Panc1 (cell line): ENCODE data around the gene ATXN7. TPM values are rescaled to one million over a fixed set of nuclear protein-coding genes. Genes with fewer than 3 reads are reported as not detected.

Source experiments
- ATAC-seq: fragments of 200-7000 bp; cut with Tn5 transposase; 2 replicates; pipeline ENCODE4 v1.9.1; 2020; ENCODE audit warnings: mild to moderate bottlenecking, moderate library complexity
- BruUV-seq: library from RNA; stranded (reverse); fragments of 400-500 nt; replicated peaks from 2 replicates; lab custom pipeline; 2021; lab: Mats Ljungman, UMichigan
- CTCF ChIA-PET: fragments of 300-600 bp; sonication (Branson Sonifier 250); formaldehyde crosslinking; loops from one replicate; lab custom pipeline; 2022; ENCODE audit warnings: antibody characterized with exemption; lab: Charles Lee
- POLR2A ChIA-PET: fragments of 300-600 bp; sonication (Branson Sonifier 250); formaldehyde crosslinking; loops from one replicate; lab custom pipeline; 2022; ENCODE audit warnings: antibody characterized with exemption; lab: Charles Lee
- DNase-seq: peaks from one replicate; pipeline ENCODE4 v3.0.0-alpha.2; 2010; ENCODE audit warnings: low read depth, low spot score
- H3K27ac ChIP-seq: 2 replicates; pipeline ENCODE4 v1.5.1; 2011; ENCODE audit warnings: mild to moderate bottlenecking, low read length, inconsistent platforms
- H3K27me3 ChIP-seq: fragments of 200-500 bp; sonication (Bioruptor generic); 2 replicates; pipeline ENCODE4 v1.6.0; 2014; ENCODE audit warnings: low read length, inconsistent platforms; ENCODE audit not compliant: control insufficient read depth, insufficient read depth
- H3K36me3 ChIP-seq: fragments of 200-500 bp; sonication (Bioruptor generic); 2 replicates; pipeline ENCODE4 v1.5.1; 2014; ENCODE audit warnings: inconsistent platforms, mild to moderate bottlenecking, low read length, moderate library complexity; ENCODE audit not compliant: control insufficient read depth, insufficient read depth
- H3K4me1 ChIP-seq: 2 replicates; pipeline ENCODE4 v1.5.1; 2011; ENCODE audit warnings: inconsistent platforms, mild to moderate bottlenecking, low read length, moderate library complexity; ENCODE audit not compliant: control insufficient read depth, insufficient read depth
- H3K4me3 ChIP-seq, 2 experiments: 2 replicates each; pipeline ENCODE4 v1.5.1; 2011 to 2012; ENCODE audit warnings: low read depth in 2 of 2, low read length in 2 of 2, mild to moderate bottlenecking in 2 of 2, inconsistent platforms in 1 of 2, moderate library complexity in 1 of 2
- H3K9me3 ChIP-seq: fragments of 200-500 bp; sonication (Bioruptor generic); 2 replicates; pipeline ENCODE4 v1.5.1; 2014; ENCODE audit warnings: low read depth, mild to moderate bottlenecking, inconsistent platforms, low read length, moderate library complexity; ENCODE audit not compliant: control insufficient read depth, insufficient read depth
- CTCF ChIP-seq: fragments of 450-650 bp; IDR thresholded peaks from 2 replicates; pipeline ENCODE4 v1.5.1; 2017; ENCODE audit warnings: mild to moderate bottlenecking
- POLR2AphosphoS5 ChIP-seq: IDR thresholded peaks from 2 replicates; pipeline ENCODE4 v1.6.1; 2012; ENCODE audit warnings: mild to moderate bottlenecking, low read depth, low read length, moderate library complexity
- REST ChIP-seq, 2 experiments: IDR thresholded peaks; 2 replicates each; pipeline ENCODE4 v1.6.1; 2011 to 2012; ENCODE audit warnings: low read depth in 2 of 2, control low read depth in 1 of 2, low read length in 1 of 2, mild to moderate bottlenecking in 1 of 2, moderate library complexity in 1 of 2; ENCODE audit not compliant: insufficient read depth in 1 of 2
- SIN3A ChIP-seq: IDR thresholded peaks from 2 replicates; pipeline ENCODE4 v1.6.1; 2012; ENCODE audit warnings: low read depth, mild to moderate bottlenecking, low read length, moderate library complexity, borderline replicate concordance; ENCODE audit not compliant: insufficient read depth
- TCF7L2 ChIP-seq: IDR thresholded peaks from 2 replicates; pipeline ENCODE4 v1.6.1; 2011; ENCODE audit warnings: mild to moderate bottlenecking, low read depth, low read length, inconsistent platforms
- in situ Hi-C: cut with HindIII; loops from 2 replicates; pipeline ENCODE4 v1.10.0; 2016; ENCODE audit warnings: low sequenced_read_pairs, low pct_unique_long_range_greater_than_20kb
- intact Hi-C: fragments of 100-400 bp; cut with micrococcal nuclease; formaldehyde crosslinking; loops from one replicate; pipeline ENCODE4 v1.10.0; 2022; ENCODE audit not compliant: unreplicated experiment
- total RNA-seq: library from RNA; stranded (reverse); gene quantifications from one replicate; pipeline ENCODE4 v1.2.1, GENCODE V29; 2021; ENCODE audit not compliant: unreplicated experiment

Gene ATXN7
- total RNA-seq, 1 experiment from 2014 or later: 17.3 TPM

DNA sequence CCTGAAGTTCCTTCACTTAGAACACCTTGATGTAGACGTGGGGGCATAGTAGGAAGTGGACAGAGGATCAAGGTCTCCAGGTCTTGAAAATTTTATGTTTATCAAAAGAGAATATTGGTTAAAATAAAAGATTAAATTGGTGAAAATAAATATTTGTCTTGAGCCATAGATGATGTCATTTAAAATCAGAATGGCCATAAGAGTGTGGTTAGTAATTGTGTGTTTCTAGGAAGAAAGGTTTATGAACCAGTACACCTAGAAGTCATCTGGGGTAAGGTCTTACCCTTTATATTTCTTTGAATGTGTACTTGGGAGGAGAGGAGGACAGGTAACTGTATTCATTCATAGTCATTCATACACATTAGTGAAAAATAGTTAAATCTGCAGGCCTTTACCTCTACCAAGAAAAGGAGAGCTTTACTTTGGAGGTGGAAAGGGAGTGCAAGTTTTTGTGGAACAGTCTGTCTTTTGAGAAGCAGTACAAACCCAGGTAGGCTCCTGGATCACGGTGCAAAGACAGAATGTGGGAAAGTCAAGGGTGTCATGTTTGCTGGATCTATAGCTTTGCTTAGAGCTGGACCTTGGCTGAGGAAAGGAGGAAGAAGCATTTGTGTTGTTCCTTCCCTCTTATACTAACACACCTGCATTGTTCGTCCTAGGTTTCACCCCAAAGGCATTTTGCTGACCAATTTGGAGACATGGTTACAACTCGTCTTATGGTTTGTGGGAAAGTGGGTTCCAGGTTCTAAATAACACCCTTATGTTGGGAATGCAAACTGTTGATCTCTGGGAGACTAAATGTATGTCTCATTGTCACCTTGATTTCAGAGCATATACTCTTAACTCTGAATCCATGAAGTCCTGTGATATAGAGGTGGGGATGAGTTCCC lies 42.3 kb downstream of the ATXN7 start:
- Histone ChIP-seq H3K27ac (no peak overlapping the region), H3K9me3 (no peaks in the 10 kb centered on the region), H3K4me1 (peaks cover 4% of the 10 kb centered on the region), H3K36me3 (no peaks in the 10 kb centered on the region), H3K4me3 (no peak overlapping the region), H3K27me3 (no peaks in the 10 kb centered on the region)
- ATAC-seq (no peak), DNase-seq (no peak)
- POLR2A ChIA-PET: no interaction called here
- in situ Hi-C loops: no loop called here
- BruUV-seq: no TSS peak
- intact Hi-C loops: no loop called here
- CTCF ChIA-PET: interaction anchor here (0.7 kb wide), 1 partner anchor 11 kb away, joined by 4 read pairs; no protein-coding TSS in a partner anchor
- TF ChIP-seq POLR2AphosphoS5 (no peak), SIN3A (no peak), TCF7L2 (no peak), REST (IDR thresholded peaks at IDR 0.05; ENCODE audit: insufficient read depth in 1 of 2, low read depth in 2 of 2, low read length in 1 of 2) (no peak), CTCF (no peak)

- CTCF ChIA-PET: no interaction called here
- no TSS peak for BruUV-seq
- DNase-seq (no peak), ATAC-seq (no peak)
- Histone ChIP-seq H3K27ac (no peak overlapping the region), H3K36me3 (no peaks in the 10 kb centered on the region), H3K4me3 (no peak overlapping the region), H3K9me3 (no peaks in the 10 kb centered on the region), H3K4me1 (peaks cover 8% of the 10 kb centered on the region), H3K27me3 (no peaks in the 10 kb centered on the region)
- 0 out of 2 replicates have a peak, but pooled peaks have one; percentile 12 for TF ChIP-seq CTCF
- no peak for TF ChIP-seq SIN3A
- no peak for TF ChIP-seq REST (IDR thresholded peaks at IDR 0.05; ENCODE audit: insufficient read depth in 1 of 2, low read depth in 2 of 2, low read length in 1 of 2)
- intact Hi-C loops (no loop called here), in situ Hi-C loops (no loop called here)
- POLR2A ChIA-PET: no interaction called here
Observed at GRCh38 chr3:63908081-63908736, 44.5 kb downstream of the ATXN7 start.
